Ascending aorta (tissue), 2 donors: Measurements from ENCODE around the gene PIGC. TPM values are rescaled to one million over a fixed set of nuclear protein-coding genes. Genes with fewer than 3 reads are reported as not detected.

ENCODE experiments used
- DNase-seq, 2 donors: peaks; one replicate each; pipeline ENCODE4 v3.0.0-alpha.2; 2019; ENCODE audit warnings: low spot score in 2 of 2
- H3K27ac ChIP-seq, 2 donors: fragments of 200-600 bp; sonication (generic); one replicate each; pipeline ENCODE4 v1.5.1; 2016 to 2017; ENCODE audit warnings: mild to moderate bottlenecking in 1 of 2
- H3K27me3 ChIP-seq: fragments of 200-600 bp; sonication (generic); one replicate; pipeline ENCODE4 v1.5.1; 2017
- H3K36me3 ChIP-seq, 2 donors: fragments of 200-600 bp; sonication (generic); one replicate each; pipeline ENCODE4 v1.5.1; 2016
- H3K4me1 ChIP-seq, 2 donors: fragments of 200-600 bp; sonication (generic); one replicate each; pipeline ENCODE4 v1.5.1; 2016 to 2017; ENCODE audit warnings: mild to moderate bottlenecking in 1 of 2
- H3K4me3 ChIP-seq, 2 donors: fragments of 200-600 bp; sonication (generic); one replicate each; pipeline ENCODE4 v1.5.1; 2016 to 2017; ENCODE audit warnings: mild to moderate bottlenecking in 1 of 2
- H3K9me3 ChIP-seq, 2 donors: fragments of 200-600 bp; sonication (generic); one replicate each; pipeline ENCODE4 v1.5.1; 2016
- CTCF ChIP-seq, 3 experiments: fragments of 200-600 bp in 2 of 3; fragments of 450-650 bp in 1 of 3; sonication (generic) in 2 of 3; IDR thresholded peaks; one replicate each; pipeline ENCODE4 v1.5.1; 2016 to 2019; ENCODE audit warnings: antibody characterized with exemption in 3 of 3, mild to moderate bottlenecking in 1 of 3, moderate library complexity in 1 of 3
- intact Hi-C: fragments of 100-400 bp; cut with DNase I; formaldehyde crosslinking; loops from one replicate; pipeline ENCODE4 v1.15.1; 2023
- total RNA-seq: library from RNA; depleted of rRNA; stranded (reverse); fragments of >200 nt; gene quantifications from one replicate; pipeline ENCODE4 v1.1.0, GENCODE V29; 2016

Gene PIGC
- total RNA-seq, 1 donor from 2014 or later: 20.0 TPM

- Histone ChIP-seq H3K27me3 (no peaks in the 10 kb centered on the region), H3K4me1 (no peaks in the 10 kb centered on the region), H3K36me3 (no peaks in the 10 kb centered on the region), H3K9me3 (no peaks in the 10 kb centered on the region), H3K4me3 (no peak overlapping the region), H3K27ac (no peak overlapping the region)
- intact Hi-C loops: no loop called here
- no peak for TF ChIP-seq CTCF (IDR thresholded peaks at IDR 0.05)
- DNase-seq: no peak
Measured at GRCh38 chr1:172410027-172410426, 33.8 kb downstream of the PIGC start.

- intact Hi-C loops: no loop called here
- Histone ChIP-seq H3K9me3 (no peaks in the 10 kb centered on the region), H3K4me3 (no peak overlapping the region), H3K4me1 (no peaks in the 10 kb centered on the region), H3K27ac (no peak overlapping the region), H3K27me3 (no peaks in the 10 kb centered on the region), H3K36me3 (no peaks in the 10 kb centered on the region)
- no peak for TF ChIP-seq CTCF (IDR thresholded peaks at IDR 0.05)
- no peak for DNase-seq
Measured at GRCh38 chr1:172408958-172409357, 34.9 kb downstream of the PIGC start.

GRCh38 chr1:172406968-172407367 lies 36.9 kb downstream of the PIGC start:
- Histone ChIP-seq H3K4me3 (no peak overlapping the region), H3K36me3 (no peaks in the 10 kb centered on the region), H3K27me3 (no peaks in the 10 kb centered on the region), H3K27ac (no peak overlapping the region), H3K4me1 (peaks cover 0 to 12% of the 10 kb centered on the region in 2 donors), H3K9me3 (no peaks in the 10 kb centered on the region)
- TF ChIP-seq CTCF (IDR thresholded peaks at IDR 0.05): no peak
- DNase-seq: no peak
- intact Hi-C loops: no loop called here

GRCh38 chr1:172405912-172406311 lies 38.0 kb downstream of the PIGC start:
- intact Hi-C loops: no loop called here
- no peak for DNase-seq
- no peaks in the 10 kb centered on the region for H3K36me3 ChIP-seq
- H3K4me1 ChIP-seq: peaks cover 0 to 16% of the 10 kb centered on the region in 2 donors
- no peaks in the 10 kb centered on the region for H3K9me3 ChIP-seq
- no peak overlapping the region for H3K27ac ChIP-seq
- H3K27me3 ChIP-seq: no peaks in the 10 kb centered on the region
- TF ChIP-seq CTCF (IDR thresholded peaks at IDR 0.05): no peak
- no peak overlapping the region for H3K4me3 ChIP-seq

- intact Hi-C loops: no loop called here
- no peak for TF ChIP-seq CTCF (IDR thresholded peaks at IDR 0.05)
Measured at GRCh38 chr1:172404121-172404520, 39.7 kb downstream of the PIGC start.

More at GRCh38 chr1:172404121-172404520, 39.7 kb downstream of the PIGC start:
- Histone ChIP-seq H3K4me3 (no peak overlapping the region), H3K9me3 (no peaks in the 10 kb centered on the region), H3K27me3 (no peaks in the 10 kb centered on the region), H3K27ac (no peak overlapping the region), H3K4me1 (peaks cover 3 to 27% of the 10 kb centered on the region in 2 donors), H3K36me3 (no peaks in the 10 kb centered on the region)
- no peak for DNase-seq
